Middle frontal gyrus (tissue), 1 donor: ENCODE measurements around the gene VAMP1.

ENCODE experiments used
- DNase-seq: peaks from one replicate; pipeline ENCODE4 v3.0.0-alpha.2; 2015; ENCODE audit warnings: low spot score; ENCODE audit errors: extremely low spot score

VAMP1 gene

GRCh38 chr12:6425590-6426531, 44.6 kb downstream of the VAMP1 start:
- no peak for DNase-seq

GRCh38 chr12:6424866-6425265, 45.6 kb downstream of the VAMP1 start:
- DNase-seq, result no peak

GRCh38 chr12:6424008-6424347, 46.5 kb downstream of the VAMP1 start:
- DNase-seq, result no peak

GRCh38 chr12:6423267-6424007, 47.0 kb downstream of the VAMP1 start:
- DNase-seq, result peak; percentile 64

DNA sequence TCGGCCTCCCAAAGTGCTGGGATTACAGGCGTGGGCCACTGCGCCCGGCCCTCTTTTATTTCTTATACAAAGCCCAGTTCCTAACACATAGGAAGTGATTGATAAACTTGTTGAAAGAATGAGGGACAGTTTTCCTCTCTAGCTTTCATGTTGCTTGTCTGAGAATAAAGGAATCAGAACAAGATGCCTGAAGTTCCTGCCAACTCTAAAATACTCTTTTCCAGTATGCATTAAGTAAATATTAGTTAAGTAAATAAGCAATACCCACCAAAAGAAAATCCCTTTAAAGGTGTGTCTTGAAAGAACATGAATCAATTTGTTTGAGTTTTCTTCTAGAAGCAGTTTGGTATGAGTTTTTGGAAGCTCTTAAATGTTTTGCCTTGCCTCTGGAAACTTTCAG, 50.1 kb downstream of the VAMP1 start:
- no peak for DNase-seq

- no peak for DNase-seq
Measured at GRCh38 chr12:6418796-6419195, 51.7 kb downstream of the VAMP1 start.

DNA sequence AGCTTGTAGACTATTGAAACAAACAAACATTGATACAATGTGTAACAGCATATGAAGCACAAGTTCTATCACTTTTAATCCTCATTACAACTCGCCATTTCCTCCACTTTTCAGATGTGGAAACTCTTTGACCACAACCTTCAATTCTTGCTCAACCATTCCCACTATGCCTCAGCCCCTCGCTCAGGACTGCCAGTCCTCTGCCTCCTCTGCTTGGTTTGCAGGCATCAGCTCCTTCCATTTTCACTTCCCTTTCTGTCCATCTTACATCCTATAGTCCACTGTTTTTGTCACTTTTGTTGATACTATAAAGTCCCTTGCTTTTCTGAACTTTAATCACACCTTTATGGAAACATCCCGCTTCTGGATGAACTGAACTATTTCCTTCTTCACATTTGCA, 53.9 kb downstream of the VAMP1 start:
- no peak for DNase-seq
